Sigmoid colon (tissue), 7 donors: ENCODE results near the gene DNASE1L1. TPM values are rescaled to one million over a fixed set of nuclear protein-coding genes. Genes with fewer than 3 reads are reported as not detected.

Experiments
- DNase-seq: peaks from one replicate; pipeline ENCODE4 v3.0.0-alpha.2; 2019
- H3K27ac ChIP-seq, 4 donors: fragments of 200-600 bp; sonication (generic); one replicate each; pipeline ENCODE4 v1.5.1; 2016 to 2019; ENCODE audit warnings: mild to moderate bottlenecking in 1 of 4
- H3K27me3 ChIP-seq, 3 donors: fragments of 200-600 bp; sonication (generic); one replicate each; pipeline ENCODE4 v1.5.1; 2019; ENCODE audit warnings: mild to moderate bottlenecking in 1 of 3
- H3K36me3 ChIP-seq, 4 donors: fragments of 200-600 bp; sonication (generic); one replicate each; pipeline ENCODE4 v1.5.1; 2016 to 2019
- H3K4me1 ChIP-seq, 4 donors: fragments of 200-600 bp; sonication (generic); one replicate each; pipeline ENCODE4 v1.5.1; 2017 to 2019
- H3K4me3 ChIP-seq, 4 donors: fragments of 200-600 bp; sonication (generic); one replicate each; pipeline ENCODE4 v1.5.1; 2017 to 2019; ENCODE audit warnings: mild to moderate bottlenecking in 2 of 4, moderate library complexity in 1 of 4
- H3K9me3 ChIP-seq, 4 donors: fragments of 200-600 bp in 3 of 4; sonication (generic) in 3 of 4; one replicate each; pipeline versions ENCODE4 v1.5.1 to v1.6.1; 2013 to 2019
- EP300 ChIP-seq, 4 donors: sonication (generic); formaldehyde crosslinking; IDR thresholded peaks; one replicate each; pipeline ENCODE4 v1.6.1; 2017; ENCODE audit warnings: antibody characterized with exemption in 4 of 4
- POLR2A ChIP-seq, 2 donors: fragments of 450-650 bp; IDR thresholded peaks; one replicate each; pipeline ENCODE4 v1.6.1; 2016; ENCODE audit warnings: antibody characterized with exemption in 2 of 2, mild to moderate bottlenecking in 2 of 2, moderate library complexity in 2 of 2
- POLR2AphosphoS5 ChIP-seq, 4 donors: sonication (generic); formaldehyde crosslinking; IDR thresholded peaks; one replicate each; pipeline ENCODE4 v1.6.1; 2017; ENCODE audit warnings: antibody characterized with exemption in 4 of 4
- WGBS, 2 donors: extraction: QIAGEN DNeasy Blood & Tissue Kit; methylation state at CpG; one replicate each; pipeline ENCODE4 v1.1.7; 2013; 5-methylcytosine and 5-hydroxymethylcytosine counted together
- intact Hi-C: fragments of 100-400 bp; cut with DNase I; formaldehyde crosslinking; loops from one replicate; pipeline ENCODE4 v1.15.1; 2023
- polyA plus RNA-seq, 3 donors: library from polyadenylated mRNA; stranded (reverse); fragments of 200-250 nt; gene quantifications; one replicate each; pipeline ENCODE4 v1.2.3, GENCODE V29; 2013
- total RNA-seq, 4 donors: library from RNA; depleted of rRNA; stranded (reverse); fragments of >200 nt; gene quantifications; one replicate each; pipeline ENCODE4 v1.1.0, GENCODE V29; 2016
- TF ChIP-seq, protein P1 (sequence below), 4 experiments: fragments of 450-650 bp in 3 of 4; fragments of 200-600 bp in 1 of 4; IDR thresholded peaks; one replicate each; pipeline ENCODE4 v1.5.1; 2016 to 2019; ENCODE audit warnings: antibody characterized with exemption in 4 of 4, mild to moderate bottlenecking in 3 of 4, moderate library complexity in 2 of 4
- donor health status: healthy with polysubstance abuse.
- donor health status: Bipolar disorder and iron deficiency.
- donor health status: healthy.

Gene DNASE1L1
- total and polyA plus RNA-seq, 7 donors = 10.9 to 25.7 (median 17.4) TPM

DNA sequence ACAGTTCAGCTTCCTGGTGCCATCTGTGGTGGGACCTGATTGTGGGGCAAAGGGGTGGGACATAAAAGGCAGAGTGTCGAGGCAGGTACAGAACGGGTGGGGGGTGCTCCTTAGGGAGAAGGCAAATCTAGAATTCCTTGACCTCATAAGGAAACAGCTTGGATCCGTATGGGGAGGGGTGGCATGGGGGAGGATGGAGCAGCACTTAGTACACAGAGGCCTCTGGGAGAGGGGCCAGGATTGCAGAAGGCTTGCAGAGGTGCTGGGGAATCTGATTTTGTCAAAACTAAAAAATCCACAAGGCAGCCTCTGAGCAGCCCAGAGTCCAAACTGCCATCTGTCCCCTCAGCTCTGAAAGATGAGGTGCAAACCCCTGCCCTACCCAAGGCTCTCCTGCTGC is 32.3 kb downstream of the DNASE1L1 start:
- Histone ChIP-seq H3K27ac (peak overlapping the region; percentile 98 to 99 (median 98)), H3K4me1 (peaks cover 0 to 30% (median 20%) of the 10 kb centered on the region in 4 donors), H3K36me3 (peaks cover 0 to 6% (median 2%) of the 10 kb centered on the region in 4 donors), H3K9me3 (no peaks in the 10 kb centered on the region), H3K27me3 (peaks cover 0 to 5% (median 0%) of the 10 kb centered on the region in 3 donors), H3K4me3 (no peak overlapping the region)
- intact Hi-C loops = no loop called here
- DNase-seq = peak; percentile 91
- 72 to 82% methylated on average over 3 of the region's 3 CpGs for WGBS, 2 donors
- TF ChIP-seq POLR2AphosphoS5 (IDR thresholded peaks at IDR 0.05) (peak in 3 of 4 donors; percentile 22 to 34 (median 25)), EP300 (IDR thresholded peaks at IDR 0.05) (peak in 1 of 4 donors; percentile 53)
- TF ChIP-seq, protein P1, sequence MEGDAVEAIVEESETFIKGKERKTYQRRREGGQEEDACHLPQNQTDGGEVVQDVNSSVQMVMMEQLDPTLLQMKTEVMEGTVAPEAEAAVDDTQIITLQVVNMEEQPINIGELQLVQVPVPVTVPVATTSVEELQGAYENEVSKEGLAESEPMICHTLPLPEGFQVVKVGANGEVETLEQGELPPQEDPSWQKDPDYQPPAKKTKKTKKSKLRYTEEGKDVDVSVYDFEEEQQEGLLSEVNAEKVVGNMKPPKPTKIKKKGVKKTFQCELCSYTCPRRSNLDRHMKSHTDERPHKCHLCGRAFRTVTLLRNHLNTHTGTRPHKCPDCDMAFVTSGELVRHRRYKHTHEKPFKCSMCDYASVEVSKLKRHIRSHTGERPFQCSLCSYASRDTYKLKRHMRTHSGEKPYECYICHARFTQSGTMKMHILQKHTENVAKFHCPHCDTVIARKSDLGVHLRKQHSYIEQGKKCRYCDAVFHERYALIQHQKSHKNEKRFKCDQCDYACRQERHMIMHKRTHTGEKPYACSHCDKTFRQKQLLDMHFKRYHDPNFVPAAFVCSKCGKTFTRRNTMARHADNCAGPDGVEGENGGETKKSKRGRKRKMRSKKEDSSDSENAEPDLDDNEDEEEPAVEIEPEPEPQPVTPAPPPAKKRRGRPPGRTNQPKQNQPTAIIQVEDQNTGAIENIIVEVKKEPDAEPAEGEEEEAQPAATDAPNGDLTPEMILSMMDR (IDR thresholded peaks at IDR 0.05) = no peak

DNA sequence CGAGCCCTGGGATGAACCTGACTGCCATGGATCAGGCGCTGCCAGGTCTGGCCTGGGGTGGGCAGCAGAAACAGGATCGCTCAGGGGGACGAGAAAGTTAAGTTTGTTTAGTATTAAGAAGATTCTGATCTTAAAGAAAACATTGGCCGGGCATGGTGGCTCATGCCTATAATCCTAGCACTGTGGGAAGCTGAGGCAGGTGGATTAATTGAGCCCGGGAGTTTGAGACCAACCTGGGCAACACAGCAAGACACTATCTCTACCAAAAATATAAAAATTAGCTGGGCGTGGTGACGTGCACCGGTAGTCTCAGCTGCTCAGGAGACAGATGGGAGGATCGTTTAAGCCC is 33.9 kb downstream of the DNASE1L1 start:
- H3K36me3 ChIP-seq = peaks cover 9 to 15% (median 10%) of the 10 kb centered on the region in 4 donors
- H3K9me3 ChIP-seq = no peaks in the 10 kb centered on the region
- no peak for TF ChIP-seq EP300 (IDR thresholded peaks at IDR 0.05)
- no peak for TF ChIP-seq POLR2A (IDR thresholded peaks at IDR 0.05)
- TF ChIP-seq POLR2AphosphoS5 (IDR thresholded peaks at IDR 0.05) = no peak
- TF ChIP-seq, protein P1 (IDR thresholded peaks at IDR 0.05) = no peak
- H3K4me1 ChIP-seq = peaks cover 0 to 17% (median 10%) of the 10 kb centered on the region in 4 donors
- intact Hi-C loops = no loop called here
- H3K27me3 ChIP-seq = peaks cover 0 to 5% (median 0%) of the 10 kb centered on the region in 3 donors
- peak overlapping the region; percentile 98 to 99 (median 98) for H3K27ac ChIP-seq
- H3K4me3 ChIP-seq = peak overlapping the region; percentile 28 to 80 (median 78)
- no peak for DNase-seq
- WGBS, 2 donors = 24 to 70% methylated on average over 10 of the region's 10 CpGs

DNA sequence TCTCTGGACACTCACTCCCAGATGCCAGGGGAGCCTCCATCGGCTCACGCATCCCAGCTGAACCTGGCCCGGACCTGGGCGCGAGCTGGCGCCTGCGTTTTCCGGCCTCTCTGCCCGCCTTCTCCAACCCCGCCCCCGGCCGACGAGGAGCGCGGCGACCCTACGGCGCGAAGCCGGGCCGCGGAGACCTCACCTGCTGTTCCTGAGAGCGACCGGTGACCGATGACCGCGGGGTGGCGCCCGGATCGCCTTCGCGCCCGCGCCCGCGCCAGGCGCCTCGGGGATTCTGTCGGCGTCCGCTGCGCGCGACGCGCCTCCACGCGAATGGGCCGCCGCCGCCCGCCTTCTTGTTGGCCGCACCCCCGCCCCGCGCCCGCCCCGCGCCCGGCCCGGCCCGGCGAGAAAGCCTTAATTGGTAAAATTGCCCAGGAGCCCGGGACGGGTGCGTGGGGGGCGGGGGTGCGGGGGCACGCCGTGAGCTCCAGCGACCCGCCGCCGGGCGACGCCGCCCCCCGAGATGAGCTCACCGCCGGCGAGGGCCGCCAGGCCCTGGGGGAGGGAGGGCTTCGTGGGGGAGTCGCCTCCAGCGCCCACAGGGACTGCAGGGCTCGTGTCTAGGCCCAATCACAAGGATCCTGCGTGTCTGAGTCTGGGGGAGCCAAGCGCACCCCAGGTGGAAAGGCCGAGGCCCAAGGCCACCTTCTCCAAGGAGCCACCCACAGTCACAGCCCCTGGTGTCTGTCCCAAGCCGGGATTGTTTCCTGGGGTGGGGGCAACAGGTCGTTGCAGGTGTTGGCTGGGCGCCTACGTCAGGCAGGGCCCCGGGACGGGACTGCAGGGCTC is 34.5 kb downstream of the DNASE1L1 start, which contains the start of gene FLNA:
Gene FLNA, minus strand, starts transcription at position 322 of the 843 bp plus-strand sequence. CDS start 3,389 bp downstream, outside the sequence.
- intact Hi-C loops = no loop called here
- DNase-seq = peak; percentile 89
- WGBS, 2 donors = 3 to 7% methylated on average over 95 of the region's 95 CpGs

DNA sequence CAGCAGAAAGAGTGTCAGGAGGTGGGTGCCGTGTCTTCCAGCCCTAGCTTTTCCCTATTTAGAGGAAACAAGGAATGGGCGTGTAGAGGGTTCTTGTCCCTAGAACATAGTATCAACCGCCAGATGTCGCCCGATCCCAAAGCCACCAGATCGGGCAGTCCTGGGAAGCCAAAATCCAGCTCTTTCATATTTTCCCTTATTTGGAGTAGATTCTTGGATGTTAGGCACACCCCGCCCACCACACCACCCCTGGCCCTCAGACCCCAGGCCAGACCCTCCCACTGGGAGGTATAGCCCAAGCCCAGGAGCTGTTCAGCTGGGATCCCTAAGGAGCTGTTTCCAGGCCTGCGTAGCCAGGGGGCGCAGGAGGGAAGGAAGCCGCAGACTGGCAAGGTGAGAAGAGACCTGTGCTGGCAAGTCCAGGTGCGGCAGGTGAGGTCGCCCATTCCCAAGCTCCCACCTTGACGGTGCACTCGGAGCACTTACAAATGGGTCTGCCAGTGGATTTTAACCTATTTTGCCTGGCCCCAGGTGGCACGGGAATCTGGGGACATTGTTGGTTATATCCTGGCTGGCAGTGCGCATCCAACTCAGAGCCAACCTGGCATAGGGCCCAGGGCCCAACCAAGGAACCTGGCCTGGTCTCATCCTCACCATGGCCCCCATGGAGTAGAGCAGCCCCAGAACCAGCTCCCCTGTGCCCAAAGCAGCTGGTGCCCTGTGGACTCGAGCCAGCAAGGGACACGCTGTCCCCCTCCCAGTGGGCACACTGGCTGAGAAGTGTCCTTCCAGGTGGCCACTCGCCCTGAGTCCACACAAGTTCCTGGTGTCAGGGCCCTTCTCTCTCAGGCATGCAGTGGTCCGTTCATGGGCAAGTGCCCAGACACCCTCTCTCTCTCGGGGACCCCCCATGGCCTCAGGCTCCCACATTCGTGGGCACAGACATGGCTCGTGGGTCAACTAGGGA is 35.4 kb downstream of the DNASE1L1 start:
- no peak for DNase-seq
- TF ChIP-seq, protein P1 (IDR thresholded peaks at IDR 0.05) = peak in 2 of 4 experiments; percentile 31 to 40
- TF ChIP-seq POLR2A (IDR thresholded peaks at IDR 0.05) (peak in 1 of 2 donors; percentile 40), POLR2AphosphoS5 (IDR thresholded peaks at IDR 0.05) (peak in 3 of 4 donors; percentile 49 to 75 (median 65)), EP300 (IDR thresholded peaks at IDR 0.05) (no peak)
- Histone ChIP-seq H3K4me1 (peaks cover 0 to 18% (median 11%) of the 10 kb centered on the region in 4 donors), H3K27ac (peak overlapping the region; percentile 98 to 99 (median 98)), H3K36me3 (peaks cover 9 to 20% (median 16%) of the 10 kb centered on the region in 4 donors), H3K27me3 (peaks cover 0 to 5% (median 0%) of the 10 kb centered on the region in 3 donors), H3K9me3 (no peaks in the 10 kb centered on the region), H3K4me3 (peak overlapping the region; percentile 73 to 80 (median 78))
- 9 to 16% methylated on average over 23 of the region's 23 CpGs for WGBS, 2 donors
- intact Hi-C loops = no loop called here

More for the DNA sequence above, 34.5 kb downstream of the DNASE1L1 start, which contains the start of gene FLNA:
- H3K27ac ChIP-seq = peak within 1 kb of the TSS; percentile 98 to 99 (median 98)
- no peaks in the 10 kb centered on the region for H3K9me3 ChIP-seq
- peaks cover 0 to 15% (median 7%) of the 10 kb centered on the region in 4 donors for H3K4me1 ChIP-seq
- TF ChIP-seq EP300 (IDR thresholded peaks at IDR 0.05) = no peak
- TF ChIP-seq POLR2AphosphoS5 (IDR thresholded peaks at IDR 0.05) = peak in 3 of 4 donors; percentile 43 to 86 (median 63)
- peak; percentile 33 to 54 for TF ChIP-seq POLR2A (IDR thresholded peaks at IDR 0.05)
- peaks cover 9 to 18% (median 14%) of the 10 kb centered on the region in 4 donors for H3K36me3 ChIP-seq
- peak within 1 kb of the TSS; percentile 73 to 80 (median 78) for H3K4me3 ChIP-seq
- peaks cover 0 to 5% (median 0%) of the 10 kb centered on the region in 3 donors for H3K27me3 ChIP-seq
